Hippocampal formation (tissue), 2 donors: Measurements from ENCODE around the gene SGCG.
"Not testable (repeated sequence)": the region's sequence is repeated elsewhere in the genome, so short reads cannot be mapped to it uniquely, and the experiment has no call there.

Source experiments
- DNase-seq, 2 donors: peaks; one replicate each; lab custom pipeline; 2025; lab: John Stamatoyannopoulos, UW

SGCG gene

GRCh38 chr13:23180711-23181110 lies at the start of gene SGCG:
TSS of gene SGCG (plus strand) at chr13:23180979. CDS start at chr13:23203695, 22,716 bp downstream.
- no peak for DNase-seq

GRCh38 chr13:23134542-23134941 lies 46.2 kb upstream of the SGCG start:
- no peak for DNase-seq

- no peak for DNase-seq
Observed at GRCh38 chr13:23140492-23140891, 40.3 kb upstream of the SGCG start.

DNA sequence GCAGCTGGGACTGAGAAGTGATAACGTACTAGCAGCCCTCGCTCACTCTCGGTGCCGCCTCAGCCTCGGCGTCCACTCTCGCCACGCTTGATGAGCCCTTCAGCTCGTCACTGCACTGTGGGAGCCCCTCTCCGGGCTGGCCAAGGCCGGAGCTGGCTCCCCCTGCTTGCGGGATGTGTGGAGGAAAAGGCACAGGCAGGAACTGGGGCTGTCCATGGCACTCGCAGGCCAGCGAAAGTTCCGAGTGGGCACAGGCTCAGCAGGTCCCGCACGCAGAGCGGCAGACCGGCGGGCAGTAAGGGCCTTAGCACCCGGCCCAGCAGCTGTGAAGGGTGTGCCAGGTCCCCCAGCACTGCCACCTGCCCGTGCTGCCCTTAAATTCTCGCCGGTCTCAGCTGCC lies 38.8 kb upstream of the SGCG start:
- no peak for DNase-seq

DNA sequence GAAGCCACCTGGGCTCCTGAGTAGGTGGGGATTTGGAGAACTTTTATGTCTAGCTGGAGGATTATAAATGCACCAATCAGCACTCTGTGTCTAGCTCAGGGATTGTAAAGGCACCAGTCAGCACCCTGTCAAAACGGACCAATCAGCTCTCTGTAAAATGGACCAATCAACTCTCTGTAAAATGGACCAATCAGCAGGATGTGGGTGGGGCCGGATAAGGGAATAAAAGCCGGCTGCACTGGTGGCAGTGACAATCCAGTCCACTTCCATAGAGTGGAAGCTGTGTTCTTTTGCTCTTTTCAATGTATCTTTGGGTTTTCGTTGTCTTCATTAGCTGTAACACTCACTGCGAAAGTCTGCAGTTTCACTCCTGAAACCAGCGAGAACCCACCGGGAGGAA lies 38.2 kb upstream of the SGCG start:
- DNase-seq = not testable (repeated sequence)

GRCh38 chr13:23144431-23144830 lies 36.3 kb upstream of the SGCG start:
- no peak for DNase-seq

- no peak for DNase-seq
Observed at GRCh38 chr13:23146006-23146405, 34.8 kb upstream of the SGCG start.

- DNase-seq = no peak
Observed at GRCh38 chr13:23146811-23147625, 33.8 kb upstream of the SGCG start.

DNA sequence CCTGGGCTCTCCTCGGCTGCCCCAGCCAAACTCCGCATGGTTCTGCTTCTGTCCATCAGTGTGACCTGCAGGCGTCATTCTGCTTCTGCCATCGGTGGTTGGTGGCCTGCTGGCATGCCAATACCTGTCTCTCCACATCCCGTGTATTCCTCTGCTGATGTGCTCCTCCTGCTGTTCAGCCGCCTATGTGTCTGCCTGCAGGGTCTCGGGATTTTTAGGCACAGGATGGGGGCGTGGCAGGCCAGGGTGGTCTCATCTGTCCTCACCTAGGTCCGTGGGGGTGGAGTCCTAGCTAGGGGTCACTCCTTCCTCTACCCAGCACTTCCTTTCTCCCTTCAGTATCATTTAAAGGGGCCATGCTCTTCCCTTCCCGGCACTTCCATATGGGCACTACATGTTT lies 33.0 kb upstream of the SGCG start:
- DNase-seq = no peak

DNA sequence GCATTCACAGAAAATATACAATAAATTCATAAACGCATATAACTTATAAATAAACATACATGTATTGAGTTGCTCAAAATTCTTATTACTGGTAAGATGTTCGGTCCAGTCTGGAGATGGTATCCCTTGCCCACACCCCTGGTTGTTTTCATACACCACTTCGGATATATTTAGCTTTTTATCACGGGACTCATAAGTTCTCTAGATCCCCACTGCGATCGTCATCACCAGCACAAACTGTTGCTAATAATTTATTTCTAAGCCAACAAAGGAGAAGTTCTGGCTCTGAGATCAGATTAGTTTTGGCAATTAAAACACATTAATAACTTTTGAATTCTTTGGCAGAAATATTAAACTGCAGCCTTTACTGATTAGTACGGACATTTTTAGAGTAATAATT lies 23.0 kb upstream of the SGCG start:
- no peak for DNase-seq

GRCh38 chr13:23159205-23159759 lies 21.5 kb upstream of the SGCG start:
- no peak for DNase-seq

DNA sequence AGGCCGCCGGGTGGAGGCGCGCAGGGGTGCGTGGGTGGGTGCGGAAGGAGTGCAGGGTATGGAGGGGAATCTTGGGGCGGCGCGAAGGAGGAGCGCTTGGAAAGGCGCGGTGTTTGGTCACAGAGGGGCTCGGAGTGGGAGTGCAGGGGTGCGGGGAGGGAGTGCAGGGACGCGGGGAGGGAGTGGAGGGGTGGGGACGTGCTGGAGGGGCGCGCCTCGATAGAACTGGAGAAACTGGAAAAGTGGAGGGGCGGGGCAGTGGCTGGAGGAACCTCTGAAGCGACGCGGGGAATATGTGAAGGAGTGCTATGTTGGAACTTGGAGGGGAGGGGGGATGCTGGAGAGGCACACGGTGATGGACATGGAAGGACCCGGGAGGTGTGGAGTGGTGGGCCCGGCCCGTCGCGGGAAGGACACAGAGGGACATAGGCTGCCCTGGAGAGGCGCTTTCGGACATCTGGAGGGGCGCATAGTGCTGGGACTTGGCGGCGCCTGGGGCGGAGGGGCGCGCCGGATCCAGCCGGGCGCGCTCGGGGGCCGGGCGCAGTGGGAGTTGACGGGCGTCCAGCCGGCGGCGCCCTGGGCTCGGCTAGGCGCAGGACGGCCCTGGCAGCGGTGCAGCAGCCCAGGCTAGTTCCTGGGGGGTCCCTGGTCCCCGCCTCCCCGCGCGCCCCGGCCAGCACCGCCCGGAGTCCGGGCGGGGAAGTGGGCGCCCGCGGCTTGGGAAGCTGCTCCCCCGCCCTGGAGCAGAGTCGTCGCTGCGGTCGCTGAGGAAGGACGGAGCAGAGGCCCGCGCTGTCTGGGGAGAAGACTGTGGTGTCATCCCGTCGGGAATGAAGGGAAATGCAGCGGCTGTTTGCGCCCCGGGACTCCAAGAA lies 20.8 kb upstream of the SGCG start:
- no peak for DNase-seq

DNA sequence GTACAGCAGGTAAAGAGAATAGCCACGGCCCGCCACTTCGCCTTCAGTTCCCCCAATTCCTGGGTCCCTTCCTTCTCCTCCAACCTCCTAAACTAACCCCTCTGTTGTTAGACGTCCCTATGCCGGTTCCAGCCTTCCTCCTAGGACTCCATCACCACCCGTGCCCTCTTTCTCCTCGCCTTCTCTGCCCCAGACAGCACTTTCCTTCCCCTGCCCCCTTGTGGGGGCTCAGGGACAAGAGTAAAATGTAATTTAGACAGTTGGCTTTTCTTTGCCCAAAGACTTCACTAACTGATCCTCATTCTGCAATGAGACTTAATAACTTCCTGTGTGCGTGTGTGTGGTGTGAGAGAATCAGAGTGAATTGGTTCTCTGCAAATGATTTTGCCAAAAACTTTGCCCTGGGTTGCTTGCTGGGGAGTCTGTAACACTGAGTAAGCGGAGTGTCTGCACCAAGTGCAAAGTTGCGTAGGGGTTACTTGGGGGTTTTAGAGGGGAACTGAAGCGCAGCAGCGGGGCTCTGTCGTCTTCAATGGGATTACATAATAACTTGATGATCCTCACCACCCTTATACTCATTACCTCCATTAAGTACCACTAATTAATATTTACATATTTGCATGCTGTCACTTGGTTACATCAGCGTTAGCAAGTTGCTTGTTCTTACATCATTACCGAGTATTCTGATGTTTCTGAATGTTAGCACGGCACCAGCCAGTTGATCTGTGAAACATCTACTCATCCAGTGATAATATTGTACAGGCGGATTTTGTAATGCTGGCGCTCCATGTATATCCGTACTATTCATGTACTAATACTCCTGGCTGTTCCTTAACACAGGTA lies 19.9 kb upstream of the SGCG start:
- no peak for DNase-seq

DNA sequence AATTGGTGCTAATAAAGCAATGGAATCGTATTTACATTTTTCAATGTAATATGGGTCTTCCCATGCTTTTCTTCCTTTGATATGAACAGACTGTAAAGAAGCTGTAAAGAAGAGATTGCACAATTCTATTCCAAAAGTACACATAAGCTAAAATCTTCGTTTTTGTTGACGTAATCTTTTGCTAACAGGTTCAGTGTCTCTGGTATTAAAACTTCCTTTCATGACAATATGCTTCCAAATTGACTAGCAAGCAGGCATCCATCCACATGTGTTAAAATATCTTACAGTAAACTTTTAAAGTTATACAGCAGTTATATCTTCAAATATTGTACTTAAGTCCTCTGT lies 19.3 kb upstream of the SGCG start:
- no peak for DNase-seq

DNA sequence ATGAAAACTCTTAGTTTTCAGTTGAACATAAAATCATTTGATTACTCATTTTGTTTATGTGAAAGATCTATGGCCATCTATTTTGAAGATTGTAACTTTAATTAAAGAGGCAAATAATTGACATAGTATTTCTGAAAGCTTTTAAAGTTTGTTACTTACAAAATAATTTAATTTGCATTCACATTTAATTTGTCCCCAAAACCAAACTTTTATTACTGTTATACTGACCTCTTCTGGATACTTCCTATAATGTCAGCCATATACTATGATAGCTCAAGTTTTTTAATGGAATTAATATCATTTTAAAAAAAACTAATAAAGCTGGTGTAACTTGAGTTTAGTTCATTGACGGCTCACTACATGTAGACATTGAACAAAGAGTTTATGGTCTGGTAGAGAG lies 4.9 kb upstream of the SGCG start:
- DNase-seq = no peak

DNA sequence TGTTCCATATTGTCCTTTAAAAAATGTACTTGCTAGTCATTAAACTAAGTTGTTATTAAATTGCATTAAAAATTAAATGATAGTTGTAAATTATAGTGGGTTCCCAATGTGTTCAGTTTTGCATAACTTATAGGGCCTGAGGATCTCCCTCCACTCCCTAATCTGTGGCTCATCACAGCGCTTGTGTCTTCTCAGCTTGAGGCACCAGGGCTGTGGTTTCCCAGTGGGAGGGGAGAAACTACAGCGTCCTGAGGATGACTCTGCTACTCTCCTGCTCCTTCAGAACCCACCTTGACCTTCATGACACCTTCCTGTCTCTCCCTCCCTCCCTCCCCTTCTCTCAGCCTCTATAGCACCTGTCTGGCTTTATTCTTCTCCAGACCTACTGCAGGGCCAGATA lies 1.4 kb downstream of the SGCG start:
- no peak for DNase-seq

DNA sequence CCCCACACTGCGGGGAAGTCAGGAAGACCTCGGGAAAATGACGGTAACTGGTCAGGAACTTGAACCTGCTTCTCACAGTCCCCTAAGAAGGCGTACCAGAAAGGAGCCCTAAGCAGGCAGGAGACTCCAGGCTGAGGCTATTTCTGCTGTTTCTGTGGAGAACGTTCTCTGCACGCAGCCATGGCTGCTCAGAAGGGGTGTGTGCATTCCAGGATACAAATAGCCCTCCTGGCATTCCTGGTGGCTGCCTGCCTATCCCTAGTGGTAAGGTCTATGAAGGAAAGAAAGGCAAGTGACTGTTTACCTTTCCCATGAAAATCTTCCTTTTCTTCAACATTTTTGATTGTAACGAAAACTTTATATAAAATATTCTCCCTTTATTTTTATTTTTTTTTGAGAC lies 2.5 kb downstream of the SGCG start:
- DNase-seq = no peak

GRCh38 chr13:23185542-23185941 lies 4.8 kb downstream of the SGCG start:
- DNase-seq = no peak

- no peak for DNase-seq
Observed at GRCh38 chr13:23201870-23202269, 21.1 kb downstream of the SGCG start.

- DNase-seq = no peak
Observed at GRCh38 chr13:23202383-23202782, 21.6 kb downstream of the SGCG start.

DNA sequence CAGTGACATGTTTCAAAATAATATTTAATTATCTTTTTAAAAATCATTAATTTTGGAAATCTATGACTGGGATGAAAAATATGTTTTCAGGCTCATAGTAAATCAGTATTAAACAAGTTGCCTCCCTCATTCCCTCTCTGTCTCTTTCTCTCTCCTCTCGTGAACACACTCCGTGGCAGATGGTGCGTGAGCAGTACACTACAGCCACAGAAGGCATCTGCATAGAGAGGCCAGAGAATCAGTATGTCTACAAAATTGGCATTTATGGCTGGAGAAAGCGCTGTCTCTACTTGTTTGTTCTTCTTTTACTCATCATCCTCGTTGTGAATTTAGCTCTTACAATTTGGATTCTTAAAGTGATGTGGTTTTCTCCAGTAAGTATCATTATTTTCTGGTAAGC lies 22.7 kb downstream of the SGCG start:
- no peak for DNase-seq

DNA sequence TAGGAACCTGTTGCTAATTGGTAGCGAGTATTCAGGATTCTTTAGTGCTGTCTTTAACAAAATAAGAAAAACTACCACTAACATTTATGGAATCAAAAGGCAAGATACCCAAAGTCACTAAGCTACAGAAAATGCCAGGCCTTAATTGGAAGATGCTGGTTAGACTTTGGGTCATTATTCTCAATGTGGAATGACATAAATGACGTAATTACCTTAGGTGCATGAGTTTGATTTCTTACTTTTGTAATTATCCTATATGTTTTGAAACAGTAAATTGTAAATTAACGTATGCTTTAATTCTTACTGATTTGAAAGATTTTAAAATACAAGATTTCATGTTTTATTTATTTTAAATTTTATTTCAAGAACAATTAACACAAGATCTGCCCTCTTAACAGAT lies 25.0 kb downstream of the SGCG start:
- no peak for DNase-seq
